GM20000 (cell line): ENCODE measurements around the gene NLRX1.
"Not testable (repeated sequence)": the region's sequence is repeated elsewhere in the genome, so short reads cannot be mapped to it uniquely, and the experiment has no call there.

Experiments
- DNase-seq: peaks from one replicate; pipeline ENCODE4 v3.0.0; 2012; ENCODE audit warnings: low spot score
- TF ChIP-seq, protein P1 (sequence below): IDR thresholded peaks from 2 replicates; pipeline ENCODE4 v1.5.1; 2012; ENCODE audit warnings: mild to moderate bottlenecking, control low read depth; ENCODE audit errors: extremely low read depth, missing control alignments

Gene NLRX1

DNA sequence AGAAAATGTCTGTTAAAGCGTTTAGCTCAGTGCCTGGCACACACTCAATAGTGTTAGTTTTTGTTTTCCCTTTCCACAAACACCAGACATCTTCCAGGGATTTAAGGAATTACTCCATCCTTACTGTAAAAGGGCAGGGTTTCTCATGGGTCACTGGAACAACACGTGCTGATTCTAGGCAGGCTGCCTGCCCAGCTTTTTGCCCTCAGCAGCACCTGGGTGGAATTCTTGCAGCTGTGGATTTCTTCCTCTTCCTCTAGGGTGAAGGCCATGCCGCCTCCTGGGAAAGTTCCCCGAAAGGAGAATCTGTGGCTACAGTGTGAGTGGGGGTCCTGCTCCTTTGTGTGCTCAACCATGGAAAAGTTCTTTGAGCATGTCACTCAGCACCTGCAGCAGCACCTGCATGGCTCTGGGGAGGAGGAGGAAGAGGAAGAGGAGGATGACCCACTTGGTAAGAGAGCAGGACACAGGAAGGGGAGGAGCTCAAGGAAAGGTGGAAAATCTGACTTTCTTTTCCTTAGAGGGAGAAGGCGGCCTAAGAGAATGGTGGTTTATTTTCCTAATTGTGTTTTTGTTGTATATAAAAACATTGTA, 41.8 kb upstream of the NLRX1 start:
- DNase-seq = no peak
- TF ChIP-seq, protein P1, sequence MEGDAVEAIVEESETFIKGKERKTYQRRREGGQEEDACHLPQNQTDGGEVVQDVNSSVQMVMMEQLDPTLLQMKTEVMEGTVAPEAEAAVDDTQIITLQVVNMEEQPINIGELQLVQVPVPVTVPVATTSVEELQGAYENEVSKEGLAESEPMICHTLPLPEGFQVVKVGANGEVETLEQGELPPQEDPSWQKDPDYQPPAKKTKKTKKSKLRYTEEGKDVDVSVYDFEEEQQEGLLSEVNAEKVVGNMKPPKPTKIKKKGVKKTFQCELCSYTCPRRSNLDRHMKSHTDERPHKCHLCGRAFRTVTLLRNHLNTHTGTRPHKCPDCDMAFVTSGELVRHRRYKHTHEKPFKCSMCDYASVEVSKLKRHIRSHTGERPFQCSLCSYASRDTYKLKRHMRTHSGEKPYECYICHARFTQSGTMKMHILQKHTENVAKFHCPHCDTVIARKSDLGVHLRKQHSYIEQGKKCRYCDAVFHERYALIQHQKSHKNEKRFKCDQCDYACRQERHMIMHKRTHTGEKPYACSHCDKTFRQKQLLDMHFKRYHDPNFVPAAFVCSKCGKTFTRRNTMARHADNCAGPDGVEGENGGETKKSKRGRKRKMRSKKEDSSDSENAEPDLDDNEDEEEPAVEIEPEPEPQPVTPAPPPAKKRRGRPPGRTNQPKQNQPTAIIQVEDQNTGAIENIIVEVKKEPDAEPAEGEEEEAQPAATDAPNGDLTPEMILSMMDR = no peak

DNA sequence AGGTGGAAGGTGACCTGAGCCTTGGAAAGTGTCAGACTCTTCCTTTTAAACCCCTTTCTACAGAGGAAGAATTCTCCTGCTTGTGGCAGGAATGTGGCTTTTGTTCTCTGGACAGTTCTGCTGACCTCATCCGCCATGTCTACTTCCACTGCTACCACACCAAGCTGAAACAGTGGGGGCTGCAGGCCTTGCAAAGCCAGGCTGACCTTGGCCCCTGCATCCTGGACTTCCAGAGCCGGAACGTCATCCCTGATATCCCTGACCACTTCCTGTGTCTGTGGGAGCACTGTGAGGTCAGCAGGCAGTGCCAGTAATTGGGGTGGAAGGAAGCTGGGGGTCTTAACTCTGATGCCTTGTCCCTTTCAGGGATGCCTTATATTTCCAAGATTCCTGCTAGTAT, 37.9 kb upstream of the NLRX1 start:
- DNase-seq = no peak
- TF ChIP-seq, protein P1 = no peak

DNA sequence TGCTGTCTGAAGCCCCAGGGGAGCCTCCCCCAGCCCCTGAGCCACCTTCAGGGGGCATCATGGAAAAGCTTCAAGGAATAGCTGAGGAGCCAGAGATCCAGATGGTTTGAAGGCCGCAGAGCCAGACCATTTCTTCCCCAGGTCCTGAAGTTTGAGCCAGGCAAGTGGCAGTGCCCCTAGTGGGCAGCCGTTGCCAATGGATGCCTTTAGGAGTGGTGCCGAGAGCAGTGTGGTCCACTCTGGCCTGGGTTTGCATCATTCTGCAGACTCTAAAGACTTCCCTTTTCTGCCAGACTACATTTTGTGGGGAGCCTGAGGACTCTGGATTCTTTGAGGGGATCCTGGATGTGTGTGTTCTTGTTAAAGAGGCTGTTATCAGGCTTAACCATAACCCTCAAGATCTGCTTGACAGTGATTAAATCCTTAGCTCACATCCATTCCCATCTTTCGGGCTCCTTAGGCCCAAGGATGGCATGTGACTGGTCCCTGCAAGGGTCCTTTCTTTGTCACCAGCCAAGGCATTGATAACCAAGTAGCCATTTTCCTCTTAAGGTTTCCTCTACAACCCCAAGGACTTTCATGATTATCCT, 34.0 kb upstream of the NLRX1 start:
- TF ChIP-seq, protein P1 = peak; percentile 26
- DNase-seq = no peak

DNA sequence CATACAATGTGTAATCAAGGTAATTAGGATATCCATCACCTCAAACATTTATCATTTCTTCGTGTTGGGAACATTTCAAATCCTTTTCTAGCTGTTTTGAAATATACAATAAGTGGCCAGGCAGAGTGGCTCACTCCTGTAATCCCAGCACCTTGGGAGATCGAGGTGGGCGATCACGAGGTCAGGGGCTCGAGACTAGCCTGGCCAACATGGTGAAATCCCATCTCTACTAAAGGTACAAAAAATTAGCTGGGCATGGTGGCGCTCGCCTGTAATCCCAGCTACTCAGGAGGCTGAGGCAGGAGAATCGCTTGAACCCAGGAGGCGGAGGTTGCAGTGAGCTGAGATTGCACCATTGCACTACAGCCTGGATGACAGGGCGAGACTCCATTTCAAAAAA, 29.2 kb upstream of the NLRX1 start:
- DNase-seq = not testable (repeated sequence)

DNA sequence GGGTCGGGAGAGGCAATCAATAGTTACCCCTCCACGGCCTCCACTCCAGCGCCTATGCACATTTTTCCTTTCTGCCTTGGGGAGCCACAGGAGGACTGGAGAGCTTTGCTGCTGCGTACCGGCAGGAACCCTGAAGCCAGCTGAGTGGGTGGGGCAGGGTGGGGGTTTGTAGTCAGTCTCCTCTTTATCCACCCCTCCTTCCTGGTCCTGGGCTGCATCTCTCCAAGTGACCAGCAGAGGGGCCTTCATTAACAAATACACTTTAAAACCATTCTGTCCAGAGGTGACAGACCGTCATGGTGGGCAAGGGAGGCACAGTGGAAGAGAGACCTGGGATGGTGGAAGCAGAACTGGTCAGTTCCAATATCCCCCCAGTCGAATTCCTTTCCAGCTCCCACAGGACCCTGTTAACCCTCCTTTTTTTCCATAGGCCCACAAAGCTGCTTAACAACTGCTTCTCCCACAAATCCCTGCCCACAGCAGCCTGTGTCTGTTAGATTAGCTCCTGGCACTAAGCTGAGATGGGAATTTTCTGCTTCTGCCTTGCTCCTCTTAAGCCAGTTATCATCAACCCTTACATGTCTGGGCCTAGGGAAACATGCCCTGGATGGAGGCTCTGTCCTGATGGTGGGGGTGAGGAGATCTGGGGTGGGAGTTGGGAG, 23.6 kb upstream of the NLRX1 start:
- TF ChIP-seq, protein P1 = peak; percentile 41
- peak; percentile 87 for DNase-seq

DNA sequence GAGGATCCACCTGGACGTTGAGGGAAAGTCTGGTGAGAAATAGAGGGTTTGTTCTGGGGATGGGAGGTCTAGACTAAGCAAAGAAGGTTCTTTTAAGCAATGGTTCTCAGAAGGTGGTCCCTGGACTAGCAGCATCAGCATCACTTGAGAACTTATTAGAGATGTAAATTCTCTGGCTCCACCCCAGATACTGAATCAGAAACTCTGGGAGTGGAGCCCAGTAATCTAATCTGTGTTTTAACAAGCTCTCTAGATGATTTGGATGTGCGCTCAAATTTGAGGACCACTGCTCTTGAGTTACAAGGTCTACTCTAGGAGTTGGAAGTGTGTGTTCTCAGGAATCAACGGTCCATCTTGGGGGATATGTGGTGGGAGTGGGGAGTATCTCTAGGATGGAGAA, 23.0 kb upstream of the NLRX1 start:
- TF ChIP-seq, protein P1 = no peak
- no peak for DNase-seq

DNA sequence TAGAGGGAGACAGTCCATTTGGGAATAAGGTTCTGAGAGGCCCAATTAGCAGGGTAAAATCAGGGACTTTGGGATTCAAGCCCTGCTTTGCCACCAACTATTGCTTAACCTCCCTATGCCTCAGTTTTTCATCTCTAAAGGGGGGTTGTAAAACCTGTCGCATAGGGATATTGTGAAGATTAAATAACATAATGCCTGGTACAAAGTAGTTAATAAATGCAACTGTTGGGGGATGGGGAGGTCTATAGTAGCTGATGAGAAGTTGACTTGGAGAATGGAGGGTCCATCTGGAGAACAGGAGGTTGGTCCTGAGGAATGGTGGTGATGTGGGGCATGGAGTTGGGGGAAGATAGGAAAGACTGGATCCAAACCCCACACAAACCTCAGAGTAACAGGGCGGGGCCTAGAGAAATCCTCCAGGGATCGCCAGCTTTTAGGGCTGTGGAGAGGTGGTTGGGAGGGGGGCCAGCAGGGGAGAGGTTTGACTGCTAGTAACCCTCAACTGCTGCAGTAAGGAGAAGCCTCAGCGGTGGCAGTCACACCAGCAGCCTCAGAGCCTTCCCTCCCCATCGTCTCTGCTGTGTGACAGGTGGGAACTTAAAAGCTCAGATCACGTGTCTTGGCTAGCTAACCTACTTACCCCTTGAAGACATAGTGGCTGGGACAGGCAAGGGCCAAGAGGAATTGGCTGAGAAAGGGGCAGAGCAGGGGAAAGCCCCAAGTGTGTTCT, 20.8 kb upstream of the NLRX1 start:
- TF ChIP-seq, protein P1 = no peak
- DNase-seq = no peak
